ENCODE data around the gene PLXNA2.

Gene PLXNA2

DNA sequence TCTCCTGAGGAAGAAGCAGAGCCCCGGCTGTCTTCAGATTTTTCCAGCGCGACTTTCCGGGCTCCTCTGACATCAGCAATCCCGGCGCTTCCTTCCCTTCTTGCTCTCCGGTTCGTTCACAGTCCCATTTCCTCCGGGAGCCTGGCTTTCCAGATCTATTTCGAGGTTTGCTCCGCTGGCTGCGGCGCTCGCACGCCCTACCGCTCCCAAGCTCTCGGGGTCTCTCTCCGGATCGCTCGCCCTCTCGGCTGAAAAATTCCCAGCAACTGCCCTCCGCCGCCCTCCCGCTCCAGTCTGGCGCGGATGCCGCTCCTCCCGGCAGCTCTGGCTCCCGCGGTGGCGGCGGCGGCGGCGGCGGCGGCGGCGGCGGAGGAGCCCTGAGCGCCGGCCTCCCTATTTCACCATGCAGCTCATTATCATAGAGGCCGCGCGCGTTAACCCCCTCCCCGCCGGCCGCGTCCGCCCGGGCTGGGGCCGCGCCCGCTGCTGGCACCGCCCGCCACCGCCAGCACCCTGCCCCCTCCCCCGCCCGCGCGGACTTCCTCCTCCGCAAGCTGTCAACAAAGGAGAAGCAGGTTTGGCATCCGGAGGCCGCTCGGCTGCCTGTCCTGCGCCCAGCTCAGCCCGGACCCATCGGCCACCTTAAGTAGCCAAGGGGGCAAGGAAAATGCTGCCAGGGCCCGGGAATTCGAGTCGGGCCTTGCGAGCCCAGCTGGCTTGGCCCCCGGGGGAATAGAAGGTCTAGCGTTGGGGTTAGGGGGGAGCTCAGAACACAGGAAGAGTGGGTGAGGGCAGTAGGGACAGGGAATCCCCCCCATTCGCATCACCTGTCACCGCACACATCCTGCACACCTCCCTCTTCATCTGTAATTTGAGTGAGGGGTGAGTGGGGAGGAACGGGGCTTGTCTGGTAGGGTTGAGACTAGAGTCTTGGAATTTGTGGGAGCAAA lies at the start of gene PLXNA2:
PLXNA2 (minus strand) TSS at position 418 of the 950 bp plus-strand sequence. CDS start 26,462 bp downstream, outside the sequence.
- DNase-seq, result peak; percentile 96

DNA sequence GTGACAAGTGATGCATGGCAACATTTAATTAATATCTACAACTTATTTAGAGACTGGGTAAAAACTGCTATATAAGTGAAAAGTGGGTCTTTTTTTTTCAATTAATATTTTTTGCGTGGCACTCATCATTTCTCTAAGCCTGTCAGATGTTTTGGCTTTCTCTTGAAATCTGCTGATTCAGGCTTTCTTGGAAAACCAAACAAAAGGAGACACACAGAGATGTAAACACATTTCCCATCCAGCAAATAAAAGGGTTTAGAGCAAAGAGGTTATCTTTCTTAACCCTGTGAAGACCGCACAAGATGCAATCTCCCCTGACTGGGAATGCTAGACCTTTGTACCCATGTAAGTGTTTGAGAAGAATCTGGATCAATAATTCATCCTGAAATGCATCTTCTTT lies 48.7 kb upstream of the PLXNA2 start:
- DNase-seq, result no peak

GRCh38 chr1:208291923-208292711 lies 47.9 kb upstream of the PLXNA2 start:
- DNase-seq, result no peak

GRCh38 chr1:208291129-208291528 lies 46.9 kb upstream of the PLXNA2 start:
- DNase-seq, result no peak

DNA sequence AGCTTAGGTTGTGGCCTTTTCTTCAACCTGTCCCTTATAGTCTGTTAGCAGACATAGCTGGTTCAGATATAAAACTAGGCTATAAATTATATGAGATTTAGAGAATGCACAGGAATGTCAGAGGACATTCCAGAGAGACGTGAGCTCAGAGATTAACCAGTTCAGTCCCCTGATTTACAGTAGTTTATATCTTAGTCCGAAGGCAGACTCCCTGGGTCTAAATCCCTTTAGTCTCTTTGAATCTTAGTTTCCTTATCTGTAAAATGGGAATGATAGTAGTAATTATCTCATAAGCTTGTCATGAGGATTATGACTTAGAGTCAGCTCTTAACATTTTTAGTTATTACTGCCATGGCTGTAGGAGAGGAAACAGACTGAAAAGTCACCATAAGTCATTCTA lies 45.5 kb upstream of the PLXNA2 start:
- DNase-seq, result no peak

DNA sequence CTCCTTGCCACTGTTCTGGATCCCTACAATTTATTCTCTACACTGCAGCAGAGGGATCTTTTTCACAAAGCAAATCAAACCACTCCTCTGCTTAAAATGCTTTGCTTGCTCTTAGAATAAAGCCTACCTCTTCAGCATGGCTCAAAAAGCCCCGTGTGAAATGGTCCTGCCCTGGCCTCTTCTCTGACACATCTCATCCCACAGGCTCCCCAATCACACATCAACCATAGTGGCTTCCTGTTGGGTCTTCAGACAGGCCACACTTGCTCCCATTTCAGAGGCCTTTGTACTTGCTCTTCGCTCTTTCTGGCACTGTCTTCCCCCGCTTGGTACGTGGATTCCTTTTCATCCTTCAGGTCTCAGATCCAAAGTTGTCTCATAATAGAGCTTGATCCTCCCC lies 44.3 kb upstream of the PLXNA2 start:
- DNase-seq, result no peak

- no peak for DNase-seq
Observed at GRCh38 chr1:208280681-208281450, 36.7 kb upstream of the PLXNA2 start.

DNA sequence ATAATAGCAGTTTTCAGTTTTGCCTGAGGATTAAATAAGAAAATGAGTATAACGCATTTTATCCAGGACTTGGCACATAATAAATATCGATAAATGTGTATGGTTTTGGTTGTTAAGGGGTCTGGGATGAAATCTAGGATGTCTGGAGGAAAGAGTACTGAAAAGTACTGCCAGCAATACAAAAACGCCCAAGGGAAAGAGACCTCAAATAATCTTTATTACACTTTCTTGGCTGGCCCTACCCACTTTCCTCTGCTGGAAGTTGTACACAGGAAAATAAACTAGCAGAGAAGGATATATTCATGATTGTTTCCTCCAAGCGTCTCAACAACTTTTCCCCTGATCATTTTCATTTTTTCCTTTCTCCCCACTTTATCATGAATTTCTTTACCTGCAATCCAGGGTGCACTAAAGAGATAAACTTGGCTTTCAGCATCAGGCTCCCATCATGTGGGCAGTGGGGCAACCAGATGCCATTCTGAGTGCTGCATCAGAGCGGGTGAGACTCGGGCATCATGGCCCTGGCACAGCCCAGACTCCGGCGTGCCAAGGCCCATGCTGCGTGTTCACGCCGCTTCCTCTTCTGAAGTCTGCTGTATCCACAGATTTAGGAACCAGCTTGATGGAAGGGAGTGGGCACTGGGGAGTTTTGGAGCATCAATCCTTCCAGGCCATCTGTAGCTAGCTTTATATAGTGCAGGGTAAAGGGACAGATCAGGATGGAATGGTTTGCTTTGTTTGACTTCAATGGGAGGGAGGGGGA lies 35.8 kb upstream of the PLXNA2 start:
- no peak for DNase-seq

- peak; percentile 30 for DNase-seq
Observed at GRCh38 chr1:208278638-208279037, 34.5 kb upstream of the PLXNA2 start.

DNA sequence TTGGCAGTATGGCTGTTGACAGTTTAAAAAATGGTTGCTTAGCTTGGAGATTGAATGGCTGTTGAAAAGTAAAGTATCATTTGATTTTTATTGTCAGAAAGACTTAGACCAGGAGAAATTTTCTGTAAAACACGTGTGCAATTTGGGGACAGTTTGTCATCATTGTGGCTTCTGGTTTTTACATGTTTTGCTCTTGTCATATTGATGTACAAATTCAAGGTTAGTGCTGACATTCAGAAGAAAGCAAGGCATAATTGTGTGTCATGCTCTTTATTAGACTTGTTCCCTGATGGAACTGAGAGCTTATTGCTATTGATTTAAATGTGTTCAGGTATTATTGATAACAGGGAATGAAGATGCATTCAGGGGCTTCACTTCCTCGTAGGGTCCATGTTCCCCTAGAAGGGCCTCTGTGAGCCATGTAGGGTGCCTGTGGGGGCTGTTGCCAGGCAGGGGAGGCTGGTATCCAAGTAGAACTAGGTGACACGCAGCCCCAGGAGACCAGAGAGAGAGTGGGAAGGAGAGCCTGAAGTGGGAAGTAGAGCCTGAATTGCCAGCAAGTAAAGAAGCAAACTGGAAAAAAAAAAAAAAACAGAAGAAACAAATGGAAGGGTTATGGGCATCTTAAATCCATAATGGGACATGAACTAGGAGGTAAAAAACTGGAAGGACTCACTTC lies 32.7 kb upstream of the PLXNA2 start:
- no peak for DNase-seq

- DNase-seq, result no peak
Observed at GRCh38 chr1:208275083-208275482, 30.9 kb upstream of the PLXNA2 start.

DNA sequence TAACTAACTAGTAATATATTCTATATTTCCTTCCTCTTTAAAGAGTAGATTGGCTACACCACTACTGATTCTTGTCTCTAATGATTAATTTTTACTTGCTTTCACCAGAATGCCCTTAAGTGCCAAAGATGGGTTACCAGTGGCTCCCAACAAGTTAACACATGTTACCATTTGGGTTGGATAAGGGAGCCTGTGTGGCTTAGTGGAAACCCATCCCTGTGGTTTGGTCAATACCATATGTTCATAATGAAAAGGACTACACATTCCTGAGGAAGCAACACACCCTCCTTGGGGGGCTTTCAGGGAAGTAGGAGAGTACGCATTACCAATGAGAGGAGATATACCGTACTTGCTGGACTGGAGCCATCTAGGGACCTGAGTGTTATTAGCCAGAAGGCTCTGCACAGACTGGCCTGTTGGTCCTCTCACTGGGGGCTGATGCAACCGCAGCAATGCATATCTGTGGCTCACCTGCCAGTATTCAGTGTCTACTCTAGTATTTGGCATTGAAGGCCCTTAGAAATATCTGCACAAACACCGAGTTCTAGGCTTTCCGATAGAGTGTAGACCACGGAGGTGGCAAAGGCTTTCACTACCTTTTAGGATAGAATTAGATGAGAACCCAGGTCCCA lies 29.3 kb upstream of the PLXNA2 start:
- DNase-seq, result no peak

- no peak for DNase-seq
Observed at GRCh38 chr1:208272713-208273112, 28.5 kb upstream of the PLXNA2 start.

DNA sequence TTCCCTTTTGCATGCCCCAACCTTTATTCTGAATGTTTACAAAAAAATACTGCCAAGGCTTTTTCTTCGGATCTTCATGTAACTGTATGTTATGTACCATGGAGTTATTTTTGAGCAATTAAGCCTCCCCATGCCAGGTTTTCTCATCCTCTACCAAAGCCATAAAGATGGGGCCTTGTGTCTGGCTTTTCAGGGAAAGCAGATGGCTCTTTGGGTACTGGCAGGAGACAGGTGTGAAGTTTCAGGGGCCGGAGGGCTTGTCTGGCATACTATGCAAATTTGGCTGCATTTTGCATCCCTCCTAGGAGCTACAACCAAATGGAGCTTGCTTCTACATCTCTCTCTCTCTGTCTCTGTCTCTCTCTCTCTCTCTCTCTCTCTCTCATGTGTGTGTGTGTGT lies 28.1 kb upstream of the PLXNA2 start:
- DNase-seq, result no peak

GRCh38 chr1:208271236-208271635 lies 27.1 kb upstream of the PLXNA2 start:
- no peak for DNase-seq

GRCh38 chr1:208270651-208271141 lies 26.5 kb upstream of the PLXNA2 start:
- DNase-seq, result no peak

DNA sequence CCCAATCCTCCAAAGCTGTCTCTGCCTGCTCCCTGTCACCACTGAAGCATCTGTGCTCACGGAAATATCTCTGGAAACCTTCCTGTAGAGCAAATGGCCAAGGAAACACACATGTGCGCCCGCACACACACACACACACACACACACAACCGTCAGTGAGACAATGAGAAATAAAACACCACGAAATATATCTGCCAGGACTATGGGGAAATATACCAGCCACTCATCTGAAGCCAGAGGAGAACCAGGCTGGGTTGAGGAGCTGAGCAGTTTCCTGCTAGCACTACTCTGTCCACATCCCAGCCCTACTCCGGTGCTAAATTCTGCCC lies 25.1 kb upstream of the PLXNA2 start:
- no peak for DNase-seq

GRCh38 chr1:208268541-208269337 lies 24.6 kb upstream of the PLXNA2 start:
- no peak for DNase-seq

- no peak for DNase-seq
Observed at GRCh38 chr1:208265525-208265924, 21.3 kb upstream of the PLXNA2 start.

DNA sequence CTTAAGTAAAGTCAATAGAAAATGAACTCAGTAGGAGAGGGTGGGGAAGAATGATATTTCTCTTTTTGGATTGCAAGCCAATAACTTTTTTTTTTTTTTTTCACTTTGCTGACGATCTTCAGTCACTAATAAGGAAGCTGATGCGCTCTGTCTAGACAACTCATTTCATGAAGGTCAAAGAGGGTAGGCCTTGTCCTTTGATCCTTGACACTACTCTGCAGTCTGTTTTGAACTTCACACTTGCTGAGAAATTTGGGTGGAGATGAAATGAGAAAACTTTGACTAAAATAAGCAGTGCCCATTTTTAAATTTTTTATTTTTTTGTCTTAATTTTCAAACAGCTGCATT lies 20.9 kb upstream of the PLXNA2 start:
- no peak for DNase-seq

Measured in DMS53 (cell line).